Embryonic facial prominence (tissue), 1 donor: Measurements from ENCODE around the gene CFAP43.

Experiments
- DNase-seq: peaks from one replicate; pipeline ENCODE4 v3.0.0-alpha.2; 2016; ENCODE audit errors: extremely low spot score

The CFAP43 gene

GRCh38 chr10:104231784-104232612 is at the start of gene CFAP43:
CFAP43 (minus strand) TSS chr10:104232364; CDS start chr10:104232246, 118 bp downstream.
- peak; percentile 89 for DNase-seq

- DNase-seq, result no peak
Measured at GRCh38 chr10:104281694-104282093, 49.5 kb upstream of the CFAP43 start.

- DNase-seq, result no peak
Measured at GRCh38 chr10:104279550-104280259, 47.5 kb upstream of the CFAP43 start.

- DNase-seq, result no peak
Measured at GRCh38 chr10:104277785-104278184, 45.6 kb upstream of the CFAP43 start.

- DNase-seq, result no peak
Measured at GRCh38 chr10:104276192-104276591, 44.0 kb upstream of the CFAP43 start.

GRCh38 chr10:104274762-104275721 is 42.9 kb upstream of the CFAP43 start:
- DNase-seq, result no peak

GRCh38 chr10:104273899-104274575 is 41.9 kb upstream of the CFAP43 start:
- DNase-seq, result no peak

GRCh38 chr10:104273286-104273685 is 41.1 kb upstream of the CFAP43 start:
- no peak for DNase-seq

GRCh38 chr10:104268713-104269645 is 36.8 kb upstream of the CFAP43 start, which contains the start of gene GSTO2:
GSTO2 (plus strand) TSS chr10:104269184; CDS start chr10:104274916, 5,732 bp downstream.
- peak; percentile 98 for DNase-seq

- no peak for DNase-seq
Measured at GRCh38 chr10:104268405-104268712, 36.2 kb upstream of the CFAP43 start.

- no peak for DNase-seq
Measured at GRCh38 chr10:104267721-104268404, 35.7 kb upstream of the CFAP43 start.

- DNase-seq, result no peak
Measured at GRCh38 chr10:104264783-104265182, 32.6 kb upstream of the CFAP43 start.

GRCh38 chr10:104262055-104262454 is 29.9 kb upstream of the CFAP43 start:
- DNase-seq, result no peak

- DNase-seq, result no peak
Measured at GRCh38 chr10:104260775-104261115, 28.6 kb upstream of the CFAP43 start.

- DNase-seq, result no peak
Measured at GRCh38 chr10:104259999-104260774, 28.0 kb upstream of the CFAP43 start.

GRCh38 chr10:104259456-104259855 is 27.3 kb upstream of the CFAP43 start:
- no peak for DNase-seq

- no peak for DNase-seq
Measured at GRCh38 chr10:104258209-104258608, 26.0 kb upstream of the CFAP43 start.

GRCh38 chr10:104257235-104257634 is 25.1 kb upstream of the CFAP43 start:
- DNase-seq, result no peak
